IMR-90 (cell line): ENCODE results near the gene OSBPL9. TPM values are rescaled to one million over a fixed set of nuclear protein-coding genes. Genes with fewer than 3 reads are reported as not detected.

Experiments
- ATAC-seq: fragments of 200-7000 bp; cut with Tn5 transposase; 2 replicates; pipeline ENCODE4 v1.9.1; 2020; ENCODE audit warnings: low read depth, mild to moderate bottlenecking, moderate library complexity
- BruUV-seq: library from RNA; stranded (reverse); fragments of 400-500 nt; replicated peaks from 2 replicates; lab custom pipeline; 2021; lab: Mats Ljungman, UMichigan
- CTCF ChIA-PET: fragments of 300-600 bp; formaldehyde crosslinking; extraction: SDS; loops from one replicate; lab custom pipeline; 2021; ENCODE audit warnings: antibody characterized with exemption; lab: Yijun Ruan, JAX
- POLR2A ChIA-PET: fragments of 300-600 bp; sonication (Branson Sonifier 250); formaldehyde crosslinking; loops from one replicate; lab custom pipeline; 2022; ENCODE audit warnings: antibody characterized with exemption; ENCODE audit not compliant: unreplicated experiment; lab: Charles Lee
- DNase-seq: peaks from one replicate; pipeline ENCODE4 v3.0.0; 2013
- H2AFZ ChIP-seq: replicated peaks from 2 replicates; pipeline ENCODE3; 2013; ENCODE audit warnings: low read length, mild to moderate bottlenecking; ENCODE audit not compliant: poor library complexity
- H2AK5ac ChIP-seq: 2 replicates; pipeline ENCODE4 v1.6.1; 2013; ENCODE audit warnings: low read depth, low read length, inconsistent platforms
- H2AK9ac ChIP-seq: replicated peaks from 2 replicates; pipeline ENCODE3; 2013; ENCODE audit warnings: mild to moderate bottlenecking, low read depth, low read length, moderate library complexity; ENCODE audit not compliant: poor library complexity
- H2BK120ac ChIP-seq: 2 replicates; pipeline ENCODE4 v1.6.1; 2013; ENCODE audit warnings: low read depth, low read length, inconsistent platforms
- H2BK15ac ChIP-seq: 3 replicates; pipeline ENCODE4 v1.6.1; 2013; ENCODE audit warnings: low read depth, low read length, inconsistent platforms
- H2BK20ac ChIP-seq: 2 replicates; pipeline ENCODE4 v1.6.1; 2013; ENCODE audit warnings: low read depth, mild to moderate bottlenecking, inconsistent platforms, low read length, moderate library complexity
- H2BK5ac ChIP-seq: 2 replicates; pipeline ENCODE4 v1.6.1; 2013; ENCODE audit warnings: mild to moderate bottlenecking, low read depth, low read length, inconsistent platforms; ENCODE audit not compliant: poor library complexity, severe bottlenecking
- H3K14ac ChIP-seq: replicated peaks from 2 replicates; pipeline ENCODE4 v1.6.1; 2013; ENCODE audit warnings: low read depth, low read length, inconsistent platforms
- H3K18ac ChIP-seq: 2 replicates; pipeline ENCODE4 v1.6.1; 2013; ENCODE audit warnings: low read depth, low read length, control low read depth
- H3K23ac ChIP-seq: 2 replicates; pipeline ENCODE4 v1.6.1; 2013; ENCODE audit warnings: low read depth, low read length, inconsistent platforms
- H3K27ac ChIP-seq: 2 replicates; pipeline ENCODE4 v1.5.1; 2013; ENCODE audit warnings: mild to moderate bottlenecking, control low read depth, low read length; ENCODE audit not compliant: insufficient read depth
- H3K27me3 ChIP-seq: 2 replicates; pipeline ENCODE4 v1.6.1; 2013; ENCODE audit warnings: low read length; ENCODE audit not compliant: control insufficient read depth, insufficient read depth
- H3K36me3 ChIP-seq: 2 replicates; pipeline ENCODE4 v1.6.1; 2013; ENCODE audit warnings: low read length, mixed read lengths; ENCODE audit not compliant: control insufficient read depth, insufficient read depth
- H3K4ac ChIP-seq: 2 replicates; pipeline ENCODE4 v1.6.1; 2013; ENCODE audit warnings: low read depth, low read length, inconsistent platforms
- H3K4me1 ChIP-seq: 2 replicates; pipeline ENCODE4 v1.6.1; 2013; ENCODE audit warnings: low read length, mixed read lengths; ENCODE audit not compliant: control insufficient read depth, insufficient read depth
- H3K4me2 ChIP-seq: 2 replicates; pipeline ENCODE4 v1.6.1; 2013; ENCODE audit warnings: low read depth, mild to moderate bottlenecking, control low read depth, low read length, moderate library complexity
- H3K4me3 ChIP-seq: 2 replicates; pipeline ENCODE4 v1.5.1; 2013; ENCODE audit warnings: low read depth, mild to moderate bottlenecking, control low read depth, low read length, moderate library complexity; ENCODE audit not compliant: insufficient read depth
- H3K56ac ChIP-seq: 2 replicates; pipeline ENCODE4 v1.6.1; 2013; ENCODE audit warnings: low read length, inconsistent platforms; ENCODE audit not compliant: insufficient read depth; ENCODE audit errors: extremely low read depth
- H3K79me1 ChIP-seq, 2 experiments: 2 replicates each; pipeline ENCODE4 v1.6.1; 2013; ENCODE audit warnings: low read length in 2 of 2, inconsistent platforms in 1 of 2, low read depth in 1 of 2
- H3K9ac ChIP-seq: 2 replicates; pipeline ENCODE4 v1.6.1; 2013; ENCODE audit warnings: low read depth, low read length, control low read depth
- H3K9me1 ChIP-seq: 2 replicates; pipeline ENCODE4 v1.6.1; 2013; ENCODE audit warnings: low read length, inconsistent platforms; ENCODE audit not compliant: insufficient read depth
- H3K9me3 ChIP-seq: 2 replicates; pipeline ENCODE4 v1.6.1; 2013; ENCODE audit warnings: low read length; ENCODE audit not compliant: control insufficient read depth, insufficient read depth
- H4K20me1 ChIP-seq: 2 replicates; pipeline ENCODE4 v1.6.1; 2013; ENCODE audit warnings: low read length, inconsistent platforms; ENCODE audit not compliant: insufficient read depth
- H4K5ac ChIP-seq: 2 replicates; pipeline ENCODE4 v1.6.1; 2013; ENCODE audit warnings: mild to moderate bottlenecking, low read depth, low read length, control low read depth
- H4K8ac ChIP-seq, 2 experiments: 2 replicates each; pipeline ENCODE4 v1.6.1; 2013; ENCODE audit warnings: low read depth in 2 of 2, low read length in 2 of 2, control low read depth in 1 of 2, inconsistent platforms in 1 of 2
- H4K91ac ChIP-seq: 2 replicates; pipeline ENCODE4 v1.6.1; 2013; ENCODE audit warnings: low read depth, low read length, inconsistent platforms; ENCODE audit not compliant: insufficient read depth
- BHLHE40 ChIP-seq: fragments of 150-350 bp; IDR thresholded peaks from 2 replicates; pipeline ENCODE4 v1.6.1; 2016; ENCODE audit warnings: mild to moderate bottlenecking, low read depth, low read length
- CHD1 ChIP-seq: IDR thresholded peaks from 2 replicates; pipeline ENCODE4 v1.6.1; 2012; ENCODE audit warnings: low read depth, low read length, improper control_type of control experiment
- ELK1 ChIP-seq: fragments of 150-350 bp; IDR thresholded peaks from 2 replicates; pipeline ENCODE4 v1.6.1; 2016; ENCODE audit warnings: low read depth, mild to moderate bottlenecking, low read length, moderate library complexity, borderline replicate concordance
- NFE2L2 ChIP-seq: fragments of 150-350 bp; IDR thresholded peaks from 2 replicates; pipeline ENCODE4 v1.6.1; 2016; ENCODE audit warnings: low read depth, mild to moderate bottlenecking, low read length
- POLR2A ChIP-seq: IDR thresholded peaks from 2 replicates; pipeline ENCODE4 v1.6.1; 2012; ENCODE audit warnings: mild to moderate bottlenecking, low read depth, low read length
- RFX5 ChIP-seq: IDR thresholded peaks from 2 replicates; pipeline ENCODE4 v1.8.0; 2012; ENCODE audit warnings: low read depth, mild to moderate bottlenecking, low read length, moderate library complexity
- WGBS, 2 experiments: methylation state at CpG; one replicate each; pipeline versions ENCODE4 v1.1.5 to v1.1.7; 2013; ENCODE audit warnings: missing lambda C conversion rate in 2 of 2; ENCODE audit not compliant: insufficient read length in 1 of 2; ENCODE audit errors: extremely low coverage in 2 of 2; 5-methylcytosine and 5-hydroxymethylcytosine counted together
- dilution Hi-C: fragments of 300-500 bp; cut with HindIII; formaldehyde crosslinking; loops from one replicate; pipeline ENCODE4 v1.14.3; 2018; ENCODE audit warnings: low sequenced_read_pairs; ENCODE audit not compliant: unreplicated experiment
- in situ Hi-C: fragments of 300-500 bp; cut with MboI; formaldehyde crosslinking; loops from 3 replicates; pipeline ENCODE4 v1.14.3; 2019; ENCODE audit warnings: low sequenced_read_pairs, inconsistent platforms, mixed read lengths
- intact Hi-C: fragments of 100-400 bp; cut with micrococcal nuclease; formaldehyde crosslinking; loops from 2 replicates; pipeline ENCODE4 v1.10.0; 2022
- polyA plus RNA-seq, 3 experiments: library from polyadenylated mRNA; depleted of rRNA; stranded (reverse); fragments of >200 nt; gene quantifications; 2 replicates each; pipeline ENCODE4 v1.2.3, GENCODE V29; 2012; ENCODE audit warnings: low replicate concordance in 1 of 3
- total RNA-seq: library from RNA; depleted of rRNA; stranded (reverse); fragments of >200 nt; gene quantifications from 2 replicates; pipeline ENCODE4 v1.2.3, GENCODE V29; 2012

The OSBPL9 gene
- total and polyA plus RNA-seq, 2 of the 4 experiments (the other 2 are of a cell fraction) = 51.4 to 127 TPM

DNA sequence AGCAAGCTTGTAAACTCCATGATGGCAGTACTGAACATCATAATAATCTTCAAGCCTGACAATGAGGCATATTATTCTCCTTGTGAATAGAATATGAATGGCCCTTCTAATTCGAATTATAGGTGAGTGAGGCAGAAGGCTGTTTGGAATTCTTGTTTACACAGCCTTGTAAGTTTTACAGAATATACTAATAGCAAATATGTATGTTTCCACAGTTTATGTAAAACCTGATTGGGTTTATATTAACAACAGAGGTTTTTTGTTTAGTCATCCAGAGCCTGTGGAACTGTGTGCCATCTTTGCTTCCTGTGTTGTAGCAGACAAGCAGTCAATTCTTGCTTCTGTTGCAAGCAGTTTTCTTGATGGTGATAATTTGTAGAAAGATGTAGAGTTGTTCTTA lies 8.0 kb downstream of the OSBPL9 start:
- Histone ChIP-seq H2BK5ac (peak overlapping the region; percentile 7), H3K4me1 (peaks cover 9% of the 10 kb centered on the region), H4K20me1 (peaks cover 20% of the 10 kb centered on the region; the same call in 1 of the 2 replicates), H3K27me3 (no peaks in the 10 kb centered on the region), H4K5ac (no peak overlapping the region), H3K79me1 (peaks cover 41 to 71% of the 10 kb centered on the region in 2 experiments), H4K91ac (no peak overlapping the region), H3K23ac (no peak overlapping the region), H3K9me1 (peaks cover 10% of the 10 kb centered on the region), H2BK20ac (no peak overlapping the region), H3K4me3 (no peak overlapping the region), H3K4ac (no peak overlapping the region), H2BK120ac (no peak overlapping the region), H3K18ac (no peak overlapping the region), H2AK9ac (no peak overlapping the region), H3K14ac (no peak overlapping the region), H3K9ac (no peak overlapping the region), H2AFZ (no peak overlapping the region), H4K8ac (no peak overlapping the region), H3K9me3 (no peaks in the 10 kb centered on the region), H3K27ac (no peak overlapping the region), H3K36me3 (no peaks in the 10 kb centered on the region), H2AK5ac (no peak overlapping the region), H2BK15ac (no peak overlapping the region), H3K56ac (no peak overlapping the region), H3K4me2 (peak overlapping the region; percentile 71; the same call in 1 of the 2 replicates)
- no CpG with 5 or more reads among the region's 1 CpG for WGBS, 2 experiments
- peak; percentile 78 for ATAC-seq
- peak; percentile 47 for DNase-seq
- ChIA-PET CTCF (no interaction called here), POLR2A (no interaction called here)
- in situ Hi-C loops (loop anchor here (5.0 kb wide), 1 partner anchor 147 kb away; no protein-coding TSS in a partner anchor), dilution Hi-C loops (no loop called here), intact Hi-C loops (no loop called here)
- no peak for TF ChIP-seq RFX5
- TF ChIP-seq CHD1 = no peak
- no peak for TF ChIP-seq BHLHE40
- TF ChIP-seq NFE2L2 = peak; percentile 49; the same call in 1 of the 2 replicates
- TF ChIP-seq ELK1 = no peak
- TF ChIP-seq POLR2A = no peak
- BruUV-seq = no TSS peak
